ENCODE measurements around the gene ASTN1. TPM values are rescaled to one million over a fixed set of nuclear protein-coding genes. Genes with fewer than 3 reads are reported as not detected.

ASTN1 gene
- total RNA-seq, 1 experiment from 2014 or later = 0.42 TPM

- no peak overlapping the region for H3K4me3 ChIP-seq (replicated peaks in 1 of 2; ENCODE audit: low read depth in 1 of 2, low read length in 2 of 2)
- H3K27me3 ChIP-seq (ENCODE audit: insufficient read depth, low read length) = peaks cover 6% of the 10 kb centered on the region; the same call in 1 of the 2 replicates
- DNase-seq (ENCODE audit: low read depth, low spot score) = no peak
- CTCF ChIA-PET = no interaction called here
- no peaks in the 10 kb centered on the region for H3K79me2 ChIP-seq (ENCODE audit: insufficient read depth, low read length)
- H3K9ac ChIP-seq (ENCODE audit: low read length) = no peak overlapping the region
- no peak for ATAC-seq
- no peaks in the 10 kb centered on the region for H3K9me2 ChIP-seq (ENCODE audit: insufficient read depth)
- no peaks in the 10 kb centered on the region for H3K4me1 ChIP-seq (ENCODE audit: control insufficient read depth in 1 of 2, insufficient read depth in 2 of 2, low read length in 2 of 2)
- no peak overlapping the region for H3K4me2 ChIP-seq (ENCODE audit: low read length)
- H4K20me1 ChIP-seq (ENCODE audit: insufficient read depth) = no peaks in the 10 kb centered on the region; the same call in 1 of the 2 replicates
- no peaks in the 10 kb centered on the region for H3K36me3 ChIP-seq (ENCODE audit: control insufficient read depth in 1 of 2, insufficient read depth in 2 of 2, low read length in 2 of 2)
- POLR2A ChIA-PET = no interaction called here
- H2AFZ ChIP-seq (ENCODE audit: low read depth, low read length, poor library complexity, severe bottlenecking) = no peak overlapping the region
- H3K9me3 ChIP-seq (ENCODE audit: control insufficient read depth in 1 of 2, insufficient read depth in 1 of 2, low read depth in 1 of 2, low read length in 2 of 2) = no peaks in the 10 kb centered on the region
- no TSS peak for BruUV-seq (replicated peaks)
- RAD21 ChIA-PET (ENCODE audit: low non-redundant PET in 1 of 2, low total read pairs in 2 of 2, uncharacterized antibody in 2 of 2, unreplicated experiment in 2 of 2) = no interaction called here
- TF ChIP-seq CBX3 (IDR thresholded peaks at IDR 0.05; ENCODE audit: low read depth) (no peak), JUND (IDR thresholded peaks at IDR 0.05) (no peak), ATF3 (IDR thresholded peaks at IDR 0.05) (no peak)
- no peak overlapping the region for H3K27ac ChIP-seq (ENCODE audit: low read depth, low read length)
- intact Hi-C loops (cut with micrococcal nuclease) = no loop called here
Observed at GRCh38 chr1:177106614-177107365, 57.7 kb downstream of the ASTN1 start.

GRCh38 chr1:177106196-177106595 is 58.3 kb downstream of the ASTN1 start:
- Histone ChIP-seq H3K4me3 (replicated peaks in 1 of 2; ENCODE audit: low read depth in 1 of 2, low read length in 2 of 2) (no peak overlapping the region), H3K79me2 (ENCODE audit: insufficient read depth, low read length) (no peaks in the 10 kb centered on the region), H2AFZ (ENCODE audit: low read depth, low read length, poor library complexity, severe bottlenecking) (no peak overlapping the region), H3K27ac (ENCODE audit: low read depth, low read length) (no peak overlapping the region), H4K20me1 (ENCODE audit: insufficient read depth) (no peaks in the 10 kb centered on the region; the same call in 1 of the 2 replicates), H3K27me3 (ENCODE audit: insufficient read depth, low read length) (peaks cover 6% of the 10 kb centered on the region; the same call in 1 of the 2 replicates), H3K9me3 (ENCODE audit: control insufficient read depth in 1 of 2, insufficient read depth in 1 of 2, low read depth in 1 of 2, low read length in 2 of 2) (no peaks in the 10 kb centered on the region), H3K36me3 (ENCODE audit: control insufficient read depth in 1 of 2, insufficient read depth in 2 of 2, low read length in 2 of 2) (no peaks in the 10 kb centered on the region), H3K9me2 (ENCODE audit: insufficient read depth) (no peaks in the 10 kb centered on the region), H3K4me2 (ENCODE audit: low read length) (no peak overlapping the region), H3K4me1 (ENCODE audit: control insufficient read depth in 1 of 2, insufficient read depth in 2 of 2, low read length in 2 of 2) (no peaks in the 10 kb centered on the region), H3K9ac (ENCODE audit: low read length) (no peak overlapping the region)
- DNase-seq (ENCODE audit: low read depth, low spot score) (no peak), ATAC-seq (no peak)
- intact Hi-C loops (cut with micrococcal nuclease) = no loop called here
- ChIA-PET CTCF (no interaction called here), RAD21 (ENCODE audit: low non-redundant PET in 1 of 2, low total read pairs in 2 of 2, uncharacterized antibody in 2 of 2, unreplicated experiment in 2 of 2) (no interaction called here), POLR2A (no interaction called here)
- BruUV-seq (replicated peaks) = no TSS peak
- TF ChIP-seq JUND (IDR thresholded peaks at IDR 0.05) (no peak), EGR1 (IDR thresholded peaks at IDR 0.05; ENCODE audit: low read depth) (no peak), ZBTB33 (IDR thresholded peaks at IDR 0.05; ENCODE audit: extremely low read depth, insufficient replicate concordance, low read length) (no peak), CEBPB (IDR thresholded peaks at IDR 0.05; ENCODE audit: low read depth) (no peak), ZNF274 (IDR thresholded peaks at IDR 0.05; ENCODE audit: low read depth, low read length) (no peak), EZH2 (IDR thresholded peaks at IDR 0.05) (no peak), CBX3 (IDR thresholded peaks at IDR 0.05; ENCODE audit: low read depth) (no peak), EZH2phosphoT487 (IDR thresholded peaks at IDR 0.05; ENCODE audit: borderline replicate concordance) (no peak), POLR2AphosphoS5 (IDR thresholded peaks at IDR 0.05; ENCODE audit: low read depth, low read length) (no peak), ELF1 (IDR thresholded peaks at IDR 0.05; ENCODE audit: borderline replicate concordance, low read depth) (no peak), SP1 (IDR thresholded peaks at IDR 0.05; ENCODE audit: low read depth) (no peak), RAD21 (IDR thresholded peaks at IDR 0.05; ENCODE audit: low read depth) (no peak)

Measured in HCT116 (cell line).